Measurements from ENCODE around the gene TLCD3A.
A peak's percentile ranks its signal among the peaks of the same experiment; 100 is the strongest.
"Not testable (repeated sequence)": the region's sequence is repeated elsewhere in the genome, so short reads cannot be mapped to it uniquely, and the experiment has no call there.

The TLCD3A gene

DNA sequence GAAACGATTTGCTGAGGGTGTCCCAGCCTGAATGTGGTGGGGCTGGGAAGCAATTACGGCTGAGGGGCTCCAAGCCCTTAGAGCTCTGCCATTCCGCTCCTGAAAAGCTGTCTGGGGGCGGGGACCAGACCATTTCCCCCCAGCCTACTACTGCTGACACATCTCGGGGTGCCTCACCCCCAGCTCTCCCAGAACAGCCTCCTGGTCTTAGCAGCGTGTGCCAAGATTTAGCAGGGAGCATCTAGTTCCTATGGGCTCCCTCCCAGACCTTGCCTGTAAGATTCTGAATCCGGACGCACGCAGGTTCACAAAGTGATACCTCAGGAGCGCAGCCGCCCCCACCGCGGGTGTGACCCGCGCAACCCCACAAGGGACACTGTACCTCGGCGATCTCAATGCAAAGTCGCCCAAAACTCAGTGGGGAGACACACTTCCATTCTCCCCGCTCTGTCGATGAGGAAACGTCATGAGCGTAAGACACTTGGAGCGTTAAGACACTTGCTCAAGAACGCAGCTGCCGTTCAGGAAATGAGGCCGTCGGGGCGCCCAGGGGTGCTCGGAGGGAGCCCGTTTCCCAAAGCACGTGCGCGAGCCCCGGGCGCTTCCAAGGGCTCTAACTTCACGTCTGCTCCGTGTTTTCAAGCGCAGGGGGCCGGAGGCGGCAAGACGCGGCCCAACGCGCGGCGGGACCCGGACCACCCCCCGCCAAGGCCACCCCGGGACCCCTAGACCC, 19.0 kb downstream of the TLCD3A start:
- DNase-seq: no peak

DNA sequence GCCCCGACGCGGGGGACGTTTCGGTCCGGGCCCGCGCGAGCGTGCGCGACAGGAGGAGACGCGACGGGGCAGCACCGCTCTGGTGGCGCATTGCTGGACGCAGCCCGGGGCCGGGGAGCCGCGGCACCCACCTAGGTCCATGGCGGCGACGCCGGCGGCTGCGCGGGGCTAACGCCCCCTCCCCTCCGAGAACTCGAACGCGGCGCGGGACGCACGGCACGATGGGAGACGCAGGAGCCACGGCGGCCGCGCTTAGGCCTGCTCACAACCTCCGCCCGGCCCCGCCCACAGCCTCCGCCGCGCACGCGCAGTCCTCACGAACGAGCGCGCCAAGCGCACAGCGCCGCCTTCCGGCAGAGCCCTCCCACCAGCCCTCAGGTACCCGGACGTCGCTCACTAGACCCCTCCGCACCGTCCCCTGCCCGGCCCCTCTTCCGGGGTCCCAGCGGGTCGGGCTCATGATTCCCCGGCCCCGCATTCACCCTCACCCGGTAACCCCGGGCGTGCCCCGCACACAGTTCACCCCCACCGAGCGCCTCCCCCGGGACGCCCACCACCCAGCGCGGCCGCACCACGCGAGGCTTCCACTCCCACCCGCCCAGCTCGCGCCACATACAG, 19.7 kb downstream of the TLCD3A start, which contains the start of gene GEMIN4:
TSS of gene GEMIN4 (minus strand) at position 263 of the 618 bp plus-strand sequence. CDS start at position 141, 122 bp downstream.
- DNase-seq: peak; percentile 74 to 96

- DNase-seq: peak in 1 of 2 donors; percentile 26
Observed at GRCh38 chr17:752620-753219, 20.3 kb downstream of the TLCD3A start.

DNA sequence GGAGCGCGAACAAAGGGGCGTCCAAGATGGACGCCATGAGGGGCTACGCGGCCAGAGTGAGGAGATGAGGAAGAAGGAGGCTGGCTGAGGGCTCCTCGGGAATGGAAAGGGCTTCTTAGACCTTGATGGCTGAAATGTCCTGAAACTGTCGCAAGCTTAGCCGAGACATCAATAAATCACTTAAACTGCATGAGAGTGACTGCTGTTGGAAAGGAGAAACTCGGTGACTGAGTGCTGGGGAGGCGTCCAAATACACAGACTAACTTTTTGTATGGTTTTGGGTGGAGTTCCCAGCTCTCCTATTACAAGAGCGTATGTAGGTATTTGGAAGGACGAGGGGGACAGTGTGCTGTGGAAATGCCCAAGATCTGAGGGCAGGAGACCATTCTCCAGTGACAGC, 21.0 kb downstream of the TLCD3A start:
- DNase-seq: no peak

- not testable (repeated sequence) for DNase-seq
Observed at GRCh38 chr17:755319-755961, 23.0 kb downstream of the TLCD3A start.

DNA sequence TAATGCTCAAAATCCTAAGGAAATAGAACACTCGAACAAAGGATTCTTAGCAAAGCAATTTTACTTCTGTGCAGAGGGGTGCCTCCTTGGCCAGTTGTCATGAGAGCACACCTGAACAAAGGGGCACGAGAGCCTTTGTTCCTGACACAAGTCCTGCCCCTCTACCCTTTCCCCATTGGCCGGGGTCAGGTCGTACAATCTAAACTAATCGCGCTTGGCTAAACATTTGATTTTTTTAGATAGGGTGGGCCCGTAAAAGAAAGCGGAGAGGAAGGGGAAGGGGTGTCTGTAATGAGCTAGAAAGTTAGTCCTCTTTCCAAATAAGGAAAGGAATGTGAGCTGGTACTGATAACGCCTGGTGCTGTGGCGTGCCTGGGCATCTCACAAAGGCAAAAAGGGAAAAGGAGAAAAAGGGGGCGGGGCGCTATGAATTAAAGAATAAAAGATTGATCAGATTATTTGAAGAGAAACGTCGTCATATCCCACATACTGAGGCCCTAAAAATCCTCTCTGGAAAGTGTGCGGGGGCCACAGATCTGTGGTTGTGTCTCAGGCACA, 23.7 kb downstream of the TLCD3A start:
- not testable (repeated sequence) for DNase-seq

- no peak for DNase-seq
Observed at GRCh38 chr17:759964-760363, 27.6 kb downstream of the TLCD3A start.

GRCh38 chr17:760371-760770, 28.0 kb downstream of the TLCD3A start:
- no peak for DNase-seq

- no peak for DNase-seq
Observed at GRCh38 chr17:767076-767475, 34.7 kb downstream of the TLCD3A start.

DNA sequence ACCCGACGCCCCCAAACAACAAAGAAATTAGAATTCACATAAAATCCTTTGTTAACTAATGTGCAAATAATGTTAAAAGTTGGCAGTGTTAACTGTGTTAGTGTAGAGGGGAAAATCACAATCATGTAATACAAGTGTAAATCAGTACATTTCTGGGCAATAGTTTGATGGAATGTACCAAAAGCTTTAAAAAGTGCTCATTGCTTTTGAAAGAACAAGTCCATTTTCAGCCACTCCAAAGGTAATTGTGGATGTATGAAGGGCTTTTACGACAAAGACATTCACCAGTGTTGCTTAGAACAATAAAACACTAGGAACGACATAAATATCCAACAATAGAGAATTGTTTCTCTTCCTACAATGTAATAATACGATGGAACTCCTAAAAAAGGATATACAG, 40.6 kb downstream of the TLCD3A start:
- DNase-seq: no peak

DNA sequence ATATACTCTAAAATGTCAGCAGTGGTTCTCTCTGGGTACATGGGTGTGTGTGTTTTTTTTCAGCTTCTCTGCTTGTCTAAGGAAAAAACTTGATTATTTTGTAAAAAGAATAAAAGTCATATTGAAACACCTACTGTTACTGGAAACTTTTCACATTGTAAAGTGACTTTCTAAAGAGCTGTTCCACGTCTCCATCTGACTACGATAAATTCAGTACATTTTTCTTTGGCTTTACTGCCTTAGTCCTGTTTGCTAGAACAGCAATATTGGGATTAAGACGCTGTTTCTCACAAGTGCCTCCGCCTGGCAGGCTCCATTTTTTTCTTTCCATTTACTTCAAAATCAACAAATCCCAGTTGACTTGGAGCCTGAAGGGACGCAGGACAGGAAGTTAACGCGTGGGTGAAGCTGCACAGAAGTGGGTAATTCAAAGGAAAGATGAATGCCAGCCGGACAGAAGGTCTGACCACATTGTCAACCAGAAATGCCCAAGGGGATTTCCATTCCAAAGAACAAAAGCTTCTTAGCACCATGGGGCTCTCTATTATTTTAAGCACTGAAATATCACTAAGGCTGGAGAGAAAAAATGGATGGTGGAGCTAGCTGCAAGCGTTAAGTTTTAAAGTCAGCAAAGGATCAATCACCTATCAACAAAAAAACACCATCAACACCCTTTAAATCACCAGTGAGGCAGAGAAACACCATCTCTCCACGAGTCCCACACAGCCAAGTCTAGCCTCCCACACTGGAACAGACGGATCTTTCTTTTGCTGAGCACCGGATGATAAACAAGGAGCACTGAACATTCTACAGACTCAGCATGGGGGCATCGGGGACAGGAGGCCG, 41.3 kb downstream of the TLCD3A start:
- no peak for DNase-seq

- DNase-seq: no peak
Observed at GRCh38 chr17:774313-774584, 41.9 kb downstream of the TLCD3A start.

DNA sequence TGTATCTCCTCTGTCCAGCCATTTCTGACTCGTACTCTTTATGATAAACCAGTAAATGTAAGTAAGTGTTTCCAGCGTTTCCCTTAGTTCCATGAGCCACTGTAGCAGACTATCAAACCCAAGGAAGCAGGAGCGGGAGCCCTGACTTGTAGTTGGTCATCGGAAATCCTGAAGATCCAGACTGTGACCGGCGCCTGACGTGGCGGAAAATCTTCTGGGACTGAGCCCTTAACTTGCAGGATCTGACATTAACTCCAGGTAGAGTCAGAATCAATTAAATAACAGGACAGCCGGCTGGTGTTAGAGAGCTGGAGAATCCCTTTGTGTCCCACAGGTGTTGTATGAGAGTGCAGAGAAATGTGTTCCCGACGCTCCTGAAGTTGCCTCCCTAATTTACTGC, 45.7 kb downstream of the TLCD3A start:
- DNase-seq: no peak

DNA sequence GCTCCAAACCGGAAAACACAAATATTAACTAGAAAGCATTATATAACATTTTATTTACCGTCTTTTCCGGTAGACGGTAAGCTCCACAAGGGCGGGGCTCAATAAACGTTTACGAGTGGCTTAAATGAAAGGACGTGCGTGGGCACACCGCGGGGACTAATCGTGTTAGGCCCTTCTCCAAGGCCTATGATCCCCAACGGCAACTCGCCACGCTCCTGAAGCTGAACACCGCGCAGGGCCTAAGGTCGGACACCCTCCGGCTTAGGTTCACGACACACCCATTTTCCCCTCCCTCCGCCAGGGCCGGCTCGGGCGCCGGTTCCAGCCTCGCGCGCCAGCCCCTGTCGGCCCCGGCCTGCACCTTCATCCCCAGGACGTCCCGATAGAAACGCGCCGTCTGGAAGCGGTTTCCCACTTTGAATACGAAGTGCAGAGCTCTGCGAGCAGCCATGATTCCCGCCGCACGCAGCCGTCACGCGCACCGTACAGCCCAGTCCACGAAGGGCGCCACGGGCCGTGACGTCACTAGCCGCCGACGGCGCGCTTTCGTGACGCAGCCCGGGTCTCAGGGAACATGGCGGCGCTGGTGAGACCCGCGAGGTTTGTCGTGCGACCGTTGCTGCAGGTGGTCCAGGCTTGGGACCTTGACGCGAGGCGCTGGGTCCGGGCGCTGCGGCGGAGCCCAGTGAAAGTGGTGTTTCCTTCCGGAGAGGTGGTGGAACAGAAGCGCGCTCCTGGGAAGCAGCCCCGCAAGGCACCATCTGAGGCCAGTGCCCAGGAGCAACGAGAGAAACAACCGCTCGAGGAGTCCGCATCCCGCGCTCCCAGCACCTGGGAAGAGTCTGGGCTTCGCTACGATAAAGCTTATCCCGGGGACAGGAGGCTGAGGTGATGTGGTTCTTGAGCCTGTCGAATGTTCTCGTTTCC, 49.7 kb downstream of the TLCD3A start, which contains the start of the genes GLOD4 and MRM3:
TSS of gene GLOD4 (minus strand) at position 476 of the 927 bp plus-strand sequence. CDS start at position 451, 25 bp downstream.
TSS of gene MRM3 (plus strand) at position 549 of the 927 bp plus-strand sequence. CDS start at position 575, 26 bp downstream.
- peak; percentile 65 to 93 for DNase-seq

- no peak for DNase-seq
Observed at GRCh38 chr17:784143-784542, 51.7 kb downstream of the TLCD3A start.

GRCh38 chr17:785901-786300, 53.5 kb downstream of the TLCD3A start:
- not testable (repeated sequence) for DNase-seq

DNA sequence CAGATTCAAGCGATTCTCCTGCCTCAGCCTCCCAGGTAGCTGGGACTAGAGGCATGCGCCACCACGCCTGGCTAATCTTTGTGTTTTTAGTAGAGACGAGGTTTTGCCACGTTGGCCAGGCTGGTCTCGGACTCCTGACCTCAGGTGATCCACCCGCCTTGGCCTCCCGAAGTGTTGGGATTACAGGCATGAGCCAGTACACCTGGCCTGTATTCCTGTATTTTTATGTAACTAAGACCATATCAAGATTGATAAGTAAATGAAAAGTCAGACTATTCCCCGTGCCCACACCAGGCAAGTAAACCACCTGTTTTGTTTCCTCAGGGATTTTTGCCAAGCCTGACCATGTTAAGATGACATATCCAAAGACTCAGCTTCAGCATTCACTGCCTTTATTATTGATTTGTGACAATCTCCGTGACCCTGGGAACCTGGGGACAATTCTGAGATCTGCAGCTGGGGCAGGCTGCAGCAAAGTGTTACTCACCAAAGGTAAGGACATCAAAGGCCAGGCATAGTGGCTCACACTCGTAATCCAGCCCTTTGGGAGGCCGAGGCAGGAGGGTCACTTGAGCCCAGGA, 55.3 kb downstream of the TLCD3A start:
- DNase-seq: no peak

DNA sequence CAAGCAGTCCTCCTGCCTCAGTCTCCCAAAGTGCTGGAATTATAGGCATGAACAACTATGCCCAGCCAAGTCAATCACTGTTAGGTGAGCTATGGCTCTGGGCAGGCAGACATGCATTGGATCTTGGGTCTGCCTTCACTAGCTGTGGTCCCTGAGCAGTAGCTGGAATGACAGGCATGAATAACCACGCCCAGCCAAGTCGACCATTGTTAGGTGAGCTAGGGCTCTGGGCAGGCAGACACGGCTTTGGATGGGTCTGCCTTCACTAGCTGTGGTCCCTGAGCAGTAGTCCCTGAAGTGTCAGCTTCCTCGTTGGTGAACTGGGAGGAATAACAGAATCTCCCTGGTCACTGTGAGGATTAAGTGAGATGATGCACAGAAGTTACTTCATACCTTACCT, 56.2 kb downstream of the TLCD3A start:
- no peak for DNase-seq

DNA sequence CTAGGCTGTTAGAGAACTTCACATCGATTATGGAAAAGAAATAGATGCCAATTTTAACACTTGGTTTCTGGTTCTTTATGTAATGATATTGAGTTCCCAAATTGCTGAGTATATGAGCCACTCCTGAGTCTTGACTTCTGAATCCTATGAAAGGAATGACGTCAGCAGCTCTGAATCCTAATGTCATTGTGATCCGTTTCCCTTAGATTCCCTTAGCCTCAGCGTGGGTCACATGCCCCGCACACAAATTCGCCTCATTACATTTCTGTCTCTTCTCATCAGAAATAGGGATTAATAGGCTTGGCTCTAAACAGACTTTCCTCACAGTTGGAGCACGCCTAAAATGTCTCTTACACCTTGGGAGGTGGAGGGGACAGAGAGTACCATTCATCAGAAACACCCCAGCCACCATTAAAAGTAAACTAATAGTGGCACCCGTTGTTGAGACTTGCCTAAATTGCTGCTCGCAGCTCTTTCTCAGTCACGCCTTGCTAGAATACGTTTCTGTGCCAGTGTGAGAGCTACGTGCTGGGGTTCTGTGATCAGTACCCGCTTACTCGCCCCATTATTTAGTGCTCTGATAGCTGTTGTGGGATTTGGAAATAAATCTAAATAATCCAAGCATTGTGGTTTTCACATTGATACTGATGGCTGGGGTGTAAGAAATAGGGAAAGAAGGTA, 56.9 kb downstream of the TLCD3A start:
- DNase-seq: no peak
